Smooth muscle cell (in vitro differentiated cells): Measurements from ENCODE around the gene TPK1. TPM values are rescaled to one million over a fixed set of nuclear protein-coding genes. Genes with fewer than 3 reads are reported as not detected.

Source experiments
- DNase-seq: peaks from one replicate; lab custom pipeline; 2025; ENCODE audit not compliant: unreplicated experiment; lab: John Stamatoyannopoulos, UW
- H2AFZ ChIP-seq: fragments of 200-600 bp; sonication (generic); 2 replicates; pipeline ENCODE4 v1.6.0; 2016; ENCODE audit warnings: antibody characterized with exemption, low read depth, mild to moderate bottlenecking
- H3F3A ChIP-seq: fragments of 200-600 bp; sonication (generic); 2 replicates; pipeline ENCODE4 v1.6.0; 2017; ENCODE audit warnings: antibody characterized with exemption, low read depth
- H3K27ac ChIP-seq: fragments of 200-600 bp; sonication (generic); 2 replicates; pipeline ENCODE4 v1.5.1; 2016; ENCODE audit warnings: low read depth, mild to moderate bottlenecking
- H3K27me3 ChIP-seq: fragments of 200-600 bp; sonication (generic); 2 replicates; pipeline ENCODE4 v1.6.1; 2016; ENCODE audit warnings: low read depth, mild to moderate bottlenecking
- H3K36me3 ChIP-seq: fragments of 200-600 bp; sonication (generic); 2 replicates; pipeline ENCODE4 v1.5.1; 2016; ENCODE audit warnings: low read depth
- H3K4me1 ChIP-seq: fragments of 200-600 bp; sonication (generic); 2 replicates; pipeline ENCODE4 v1.5.1; 2016; ENCODE audit warnings: low read depth
- H3K4me2 ChIP-seq: fragments of 200-600 bp; sonication (generic); 2 replicates; pipeline ENCODE4 v1.6.0; 2016; ENCODE audit warnings: mild to moderate bottlenecking
- H3K4me3 ChIP-seq: fragments of 200-600 bp; sonication (generic); 2 replicates; pipeline ENCODE4 v1.5.1; 2016; ENCODE audit warnings: mild to moderate bottlenecking
- H3K79me2 ChIP-seq: fragments of 200-600 bp; sonication (generic); 2 replicates; pipeline ENCODE4 v1.6.0; 2016; ENCODE audit warnings: low read depth, mild to moderate bottlenecking
- H3K9ac ChIP-seq: fragments of 200-600 bp; sonication (generic); 2 replicates; pipeline ENCODE4 v1.6.0; 2016; ENCODE audit warnings: low read depth
- H3K9me3 ChIP-seq: fragments of 200-600 bp; sonication (generic); replicated peaks from 2 replicates; pipeline ENCODE4 v1.5.1; 2016; ENCODE audit warnings: low read depth
- H4K20me1 ChIP-seq: fragments of 200-600 bp; sonication (generic); 2 replicates; pipeline ENCODE4 v1.6.0; 2016; ENCODE audit warnings: low read depth
- CTCF ChIP-seq: fragments of 200-600 bp; sonication (generic); IDR thresholded peaks from 2 replicates; pipeline ENCODE4 v1.5.1; 2017; ENCODE audit warnings: borderline replicate concordance, mild to moderate bottlenecking, antibody characterized with exemption; ENCODE audit not compliant: insufficient read depth, poor library complexity, severe bottlenecking
- WGBS: methylation state at CpG from one replicate; pipeline ENCODE4 v1.1.7; 2016; ENCODE audit warnings: low lambda C conversion rate; 5-methylcytosine and 5-hydroxymethylcytosine counted together
- polyA plus RNA-seq: library from polyadenylated mRNA; unstranded; fragments of >200 nt; fragmentation: Nextera tagmentation; extraction: Ambion mirVana; gene quantifications from 2 replicates; pipeline ENCODE4 v1.2.1, GENCODE V29; 2016
- total RNA-seq: library from RNA; depleted of rRNA; stranded (reverse); fragments of >200 nt; gene quantifications from 2 replicates; pipeline ENCODE4 v1.2.3, GENCODE V29; 2014

TPK1 gene
- total and polyA plus RNA-seq, 2 experiments from 2014 or later = 1.2 to 1.9 TPM

GRCh38 chr7:144830024-144830785 is 5.6 kb downstream of the TPK1 start:
- WGBS = 79% methylated on average over 2 of the region's 2 CpGs
- no peak for TF ChIP-seq CTCF

GRCh38 chr7:144827621-144828020 is 8.2 kb downstream of the TPK1 start:
- Histone ChIP-seq H3F3A (no peaks in the 10 kb centered on the region), H3K4me3 (peak overlapping the region; percentile 15), H4K20me1 (no peaks in the 10 kb centered on the region), H3K36me3 (no peaks in the 10 kb centered on the region), H2AFZ (no peak overlapping the region), H3K9me3 (no peaks in the 10 kb centered on the region), H3K4me2 (peak overlapping the region; percentile 64), H3K9ac (no peak overlapping the region), H3K4me1 (peaks cover 19% of the 10 kb centered on the region), H3K79me2 (no peaks in the 10 kb centered on the region), H3K27me3 (no peaks in the 10 kb centered on the region), H3K27ac (no peak overlapping the region)
- 27% methylated on average over 4 of the region's 4 CpGs for WGBS
- TF ChIP-seq CTCF = no peak
- no peak for DNase-seq

More at GRCh38 chr7:144830024-144830785, 5.6 kb downstream of the TPK1 start:
- Histone ChIP-seq H3K4me2 (no peak overlapping the region), H3K9me3 (no peaks in the 10 kb centered on the region), H4K20me1 (no peaks in the 10 kb centered on the region), H2AFZ (no peak overlapping the region), H3K27me3 (no peaks in the 10 kb centered on the region), H3K36me3 (no peaks in the 10 kb centered on the region), H3K4me1 (peaks cover 21% of the 10 kb centered on the region), H3K4me3 (no peak overlapping the region), H3K79me2 (no peaks in the 10 kb centered on the region), H3K9ac (no peak overlapping the region), H3K27ac (no peak overlapping the region), H3F3A (no peaks in the 10 kb centered on the region)
- DNase-seq = no peak

GRCh38 chr7:144826208-144826607 is 9.6 kb downstream of the TPK1 start:
- H3K27me3 ChIP-seq = no peaks in the 10 kb centered on the region
- peaks cover 19% of the 10 kb centered on the region for H3K4me1 ChIP-seq
- DNase-seq = no peak
- no peaks in the 10 kb centered on the region for H3K79me2 ChIP-seq
- TF ChIP-seq CTCF = no peak
- no peaks in the 10 kb centered on the region for H3F3A ChIP-seq
- H2AFZ ChIP-seq = no peak overlapping the region
- H3K27ac ChIP-seq = no peak overlapping the region
- H3K9ac ChIP-seq = no peak overlapping the region
- H3K4me2 ChIP-seq = no peak overlapping the region
- H4K20me1 ChIP-seq = no peaks in the 10 kb centered on the region
- H3K9me3 ChIP-seq = no peaks in the 10 kb centered on the region
- no peaks in the 10 kb centered on the region for H3K36me3 ChIP-seq
- H3K4me3 ChIP-seq = no peak overlapping the region

DNA sequence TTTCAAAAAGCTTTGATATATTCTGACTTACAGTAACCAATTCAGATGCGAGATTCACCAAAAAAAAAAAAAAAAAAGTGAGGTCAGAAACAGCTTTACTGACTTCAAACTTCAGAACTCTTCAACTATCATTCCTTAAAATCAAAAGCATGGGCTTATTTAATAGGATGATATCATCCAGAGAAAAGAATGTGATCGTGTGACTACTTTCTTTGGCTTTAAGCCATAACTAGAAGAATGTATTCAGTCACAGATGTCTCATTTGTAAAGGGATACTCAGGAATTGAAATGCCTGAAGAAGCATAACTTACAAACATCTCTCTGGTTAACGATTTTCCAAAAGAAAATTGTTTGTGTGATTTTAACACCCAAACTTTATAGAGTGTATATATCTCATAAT is 11.5 kb downstream of the TPK1 start:
- no peaks in the 10 kb centered on the region for H4K20me1 ChIP-seq
- H3K27ac ChIP-seq = no peak overlapping the region
- WGBS = 66% methylated on average over 3 of the region's 3 CpGs
- peaks cover 19% of the 10 kb centered on the region for H3K4me1 ChIP-seq
- H3K27me3 ChIP-seq = no peaks in the 10 kb centered on the region
- no peaks in the 10 kb centered on the region for H3K79me2 ChIP-seq
- no peak overlapping the region for H2AFZ ChIP-seq
- peak overlapping the region; percentile 22 for H3K4me2 ChIP-seq
- no peak for TF ChIP-seq CTCF
- H3K9me3 ChIP-seq = no peaks in the 10 kb centered on the region
- H3K4me3 ChIP-seq = no peak overlapping the region
- H3K36me3 ChIP-seq = no peaks in the 10 kb centered on the region
- no peaks in the 10 kb centered on the region for H3F3A ChIP-seq
- H3K9ac ChIP-seq = no peak overlapping the region
- no peak for DNase-seq
